OCI-LY7 (cell line): ENCODE measurements around the gene CEP290. TPM values are rescaled to one million over a fixed set of nuclear protein-coding genes. Genes with fewer than 3 reads are reported as not detected.

Experiments used
- BruUV-seq: library from RNA; stranded (reverse); fragments of 400-500 nt; replicated peaks from 2 replicates; lab custom pipeline; 2021; lab: Mats Ljungman, UMichigan
- CTCF ChIA-PET: fragments of 300-600 bp; sonication (Branson Sonifier 250); formaldehyde crosslinking; loops from one replicate; lab custom pipeline; 2022; ENCODE audit warnings: antibody characterized with exemption; ENCODE audit not compliant: unreplicated experiment; lab: Charles Lee
- POLR2A ChIA-PET: fragments of 300-600 bp; sonication (Branson Sonifier 250); formaldehyde crosslinking; loops from one replicate; lab custom pipeline; 2022; ENCODE audit warnings: antibody characterized with exemption; lab: Charles Lee
- DNase-seq: peaks from one replicate; pipeline ENCODE4 v3.0.0-alpha.2; 2015; ENCODE audit warnings: low spot score
- H2AFZ ChIP-seq: fragments of 200-600 bp; sonication (generic), shearing (Covaris generic); 2 replicates; pipeline ENCODE4 v1.6.1; 2014; ENCODE audit warnings: mild to moderate bottlenecking, antibody characterized with exemption, low read length, moderate library complexity
- H3K27ac ChIP-seq: fragments of 200-600 bp; sonication (generic); 2 replicates; pipeline ENCODE4 v1.5.1; 2014; ENCODE audit warnings: mixed run types, low read depth, mild to moderate bottlenecking, moderate library complexity, low read length, inconsistent platforms; ENCODE audit not compliant: poor library complexity, severe bottlenecking
- H3K36me3 ChIP-seq: fragments of 200-600 bp; sonication (generic); 2 replicates; pipeline ENCODE4 v1.6.1; 2014; ENCODE audit warnings: mild to moderate bottlenecking, antibody characterized with exemption, low read length, moderate library complexity, mixed read lengths; ENCODE audit not compliant: insufficient read depth
- H3K4me1 ChIP-seq: fragments of 200-600 bp; sonication (generic); 2 replicates; pipeline ENCODE4 v1.5.1; 2014; ENCODE audit warnings: mild to moderate bottlenecking, low read length; ENCODE audit not compliant: insufficient read depth, poor library complexity, severe bottlenecking
- H3K4me2 ChIP-seq: fragments of 200-600 bp; sonication (generic); 2 replicates; pipeline ENCODE4 v1.6.1; 2014; ENCODE audit warnings: mild to moderate bottlenecking, low read length
- H3K4me3 ChIP-seq: fragments of 200-600 bp; sonication (generic); 2 replicates; pipeline ENCODE4 v1.5.1; 2014; ENCODE audit warnings: mild to moderate bottlenecking, low read depth, low read length; ENCODE audit not compliant: poor library complexity, severe bottlenecking
- H3K79me2 ChIP-seq: fragments of 200-600 bp; sonication (generic); 2 replicates; pipeline ENCODE4 v1.6.1; 2016; ENCODE audit warnings: low read depth, mild to moderate bottlenecking, low read length, moderate library complexity, mixed read lengths; ENCODE audit not compliant: insufficient read depth
- H3K9me2 ChIP-seq: fragments of 200-600 bp; sonication (generic); 2 replicates; pipeline ENCODE4 v1.6.1; 2016; ENCODE audit warnings: mild to moderate bottlenecking, low read length, mixed read lengths; ENCODE audit not compliant: insufficient read depth
- H3K9me3 ChIP-seq: fragments of 200-600 bp; sonication (generic); 2 replicates; pipeline ENCODE4 v1.6.1; 2014; ENCODE audit warnings: mild to moderate bottlenecking, mixed run types, low read length, mixed read lengths
- H4K20me1 ChIP-seq: fragments of 200-600 bp; sonication (generic); 2 replicates; pipeline ENCODE4 v1.6.1; 2014; ENCODE audit warnings: mild to moderate bottlenecking, antibody characterized with exemption, low read length, moderate library complexity, mixed read lengths; ENCODE audit not compliant: insufficient read depth
- EZH2phosphoT487 ChIP-seq: fragments of 200-600 bp; sonication (generic); IDR thresholded peaks from 2 replicates; pipeline ENCODE4 v1.6.1; 2018; ENCODE audit warnings: low read depth, borderline replicate concordance, mild to moderate bottlenecking, mixed run types, antibody characterized with exemption, low read length, moderate library complexity, mixed read lengths
- intact Hi-C: fragments of 100-400 bp; cut with micrococcal nuclease; formaldehyde crosslinking; loops from one replicate; pipeline ENCODE4 v1.10.0; 2022; ENCODE audit not compliant: unreplicated experiment
- total RNA-seq, 2 experiments: library from RNA; depleted of rRNA in 1 of 2; stranded (reverse); fragments of >200 nt in 1 of 2; shearing (Covaris generic) in 1 of 2; gene quantifications; 2 replicates each; pipeline ENCODE4 v1.2.3, GENCODE V29; 2014 to 2022
- TF ChIP-seq, protein P1 (sequence below): fragments of 200-600 bp; sonication (generic); conservative IDR thresholded peaks from 2 replicates; pipeline ENCODE4 v1.5.1; 2014; ENCODE audit warnings: mild to moderate bottlenecking, antibody characterized with exemption, low read length, moderate library complexity, mixed read lengths

Gene CEP290
- total RNA-seq, 2 experiments from 2014 or later, result 12.6 to 22.4 TPM

DNA sequence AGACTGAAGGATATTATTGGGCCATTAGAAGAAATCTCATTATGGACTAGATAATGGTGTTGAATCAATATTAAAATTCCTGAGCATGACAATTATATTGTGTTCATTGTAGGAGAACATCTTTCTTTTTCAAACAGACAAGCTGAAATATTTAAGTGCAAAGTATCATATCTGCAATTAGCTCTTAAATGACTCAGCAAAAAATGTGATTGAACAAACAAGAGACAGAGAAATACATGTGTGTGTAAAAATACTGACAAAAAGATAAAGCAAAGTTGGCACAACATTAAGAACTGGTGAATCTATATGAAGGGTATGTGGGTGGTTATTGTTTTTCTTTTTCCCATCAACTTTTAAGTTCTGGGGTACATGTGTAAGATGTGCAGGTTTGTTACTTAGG lies 9.5 kb downstream of the CEP290 start:
- H3K27ac ChIP-seq, result no peak overlapping the region
- no peak overlapping the region for H2AFZ ChIP-seq
- ChIA-PET CTCF (no interaction called here), POLR2A (interaction anchor here (0.7 to 1.6 kb wide), 5 partner anchors 10 to 170 kb away, joined by 3 to 5 read pairs (median 4); partner anchors contain the start of genes CEP290 and TMTC3)
- H4K20me1 ChIP-seq, result no peaks in the 10 kb centered on the region
- no peaks in the 10 kb centered on the region for H3K9me2 ChIP-seq
- no peak overlapping the region for H3K4me3 ChIP-seq
- no TSS peak for BruUV-seq
- H3K9me3 ChIP-seq, result no peaks in the 10 kb centered on the region
- H3K4me1 ChIP-seq, result no peaks in the 10 kb centered on the region
- H3K79me2 ChIP-seq, result no peaks in the 10 kb centered on the region
- no peak for DNase-seq
- intact Hi-C loops, result no loop called here
- TF ChIP-seq EZH2phosphoT487, result no peak
- TF ChIP-seq, protein P1, sequence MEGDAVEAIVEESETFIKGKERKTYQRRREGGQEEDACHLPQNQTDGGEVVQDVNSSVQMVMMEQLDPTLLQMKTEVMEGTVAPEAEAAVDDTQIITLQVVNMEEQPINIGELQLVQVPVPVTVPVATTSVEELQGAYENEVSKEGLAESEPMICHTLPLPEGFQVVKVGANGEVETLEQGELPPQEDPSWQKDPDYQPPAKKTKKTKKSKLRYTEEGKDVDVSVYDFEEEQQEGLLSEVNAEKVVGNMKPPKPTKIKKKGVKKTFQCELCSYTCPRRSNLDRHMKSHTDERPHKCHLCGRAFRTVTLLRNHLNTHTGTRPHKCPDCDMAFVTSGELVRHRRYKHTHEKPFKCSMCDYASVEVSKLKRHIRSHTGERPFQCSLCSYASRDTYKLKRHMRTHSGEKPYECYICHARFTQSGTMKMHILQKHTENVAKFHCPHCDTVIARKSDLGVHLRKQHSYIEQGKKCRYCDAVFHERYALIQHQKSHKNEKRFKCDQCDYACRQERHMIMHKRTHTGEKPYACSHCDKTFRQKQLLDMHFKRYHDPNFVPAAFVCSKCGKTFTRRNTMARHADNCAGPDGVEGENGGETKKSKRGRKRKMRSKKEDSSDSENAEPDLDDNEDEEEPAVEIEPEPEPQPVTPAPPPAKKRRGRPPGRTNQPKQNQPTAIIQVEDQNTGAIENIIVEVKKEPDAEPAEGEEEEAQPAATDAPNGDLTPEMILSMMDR, result no peak
- no peak overlapping the region for H3K4me2 ChIP-seq
- peaks cover 48% of the 10 kb centered on the region for H3K36me3 ChIP-seq

DNA sequence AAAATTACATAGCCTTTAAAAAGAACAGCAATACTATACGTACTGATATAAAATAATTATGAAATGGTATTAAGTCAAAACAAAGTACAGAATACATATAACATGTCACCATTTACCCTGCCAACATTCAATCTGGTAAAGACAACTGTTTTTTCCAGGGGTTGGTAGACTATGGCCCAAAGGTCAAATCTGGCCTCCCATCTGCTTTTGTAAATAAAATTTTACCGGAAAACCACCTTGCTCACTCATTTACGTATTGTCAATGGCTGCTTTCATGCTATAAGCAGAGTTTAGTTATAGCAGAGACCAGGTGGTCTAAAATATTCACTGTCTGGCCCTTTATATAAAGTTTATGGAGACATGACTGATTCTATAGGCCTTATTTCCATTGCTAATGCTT lies 14.0 kb downstream of the CEP290 start:
- no TSS peak for BruUV-seq
- CTCF ChIA-PET, result no interaction called here
- no peak overlapping the region for H3K4me3 ChIP-seq
- no peaks in the 10 kb centered on the region for H3K79me2 ChIP-seq
- H4K20me1 ChIP-seq, result no peaks in the 10 kb centered on the region
- no peak overlapping the region for H3K4me2 ChIP-seq
- POLR2A ChIA-PET, result interaction anchor here (0.6 to 1.3 kb wide), 3 partner anchors 9 to 726 kb away, joined by 3 read pairs; no protein-coding TSS in a partner anchor
- H3K9me2 ChIP-seq, result no peaks in the 10 kb centered on the region
- no peak for DNase-seq
- H2AFZ ChIP-seq, result no peak overlapping the region
- TF ChIP-seq, protein P1, result no peak
- TF ChIP-seq EZH2phosphoT487, result no peak
- H3K9me3 ChIP-seq, result no peaks in the 10 kb centered on the region
- no peaks in the 10 kb centered on the region for H3K4me1 ChIP-seq
- H3K36me3 ChIP-seq, result peaks cover 42% of the 10 kb centered on the region; the same call in 1 of the 2 replicates
- H3K27ac ChIP-seq, result no peak overlapping the region
- intact Hi-C loops, result no loop called here

DNA sequence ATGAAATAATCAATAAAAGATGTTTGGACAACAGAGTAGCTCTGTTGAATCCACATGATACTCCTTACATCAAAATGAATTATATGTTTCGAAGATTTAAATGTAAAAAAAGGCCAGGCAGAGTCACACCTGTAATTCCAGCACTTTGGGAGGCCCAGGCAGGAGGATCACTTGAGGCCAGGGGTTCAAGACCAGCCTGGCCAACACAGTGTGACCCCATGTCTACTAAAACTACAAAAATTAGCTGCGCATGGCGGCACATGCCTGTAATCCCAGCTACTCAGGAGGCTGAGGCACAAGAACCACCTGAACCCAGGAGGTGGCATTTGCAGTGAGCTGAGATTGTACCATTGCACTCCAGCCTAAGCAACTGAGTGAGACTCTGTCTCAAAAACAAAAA lies 14.8 kb downstream of the CEP290 start:
- no peaks in the 10 kb centered on the region for H3K4me1 ChIP-seq
- no peaks in the 10 kb centered on the region for H3K79me2 ChIP-seq
- POLR2A ChIA-PET, result interaction anchor here (0.8 kb wide), 1 partner anchor 26 kb away, joined by 3 read pairs; no protein-coding TSS in a partner anchor
- H3K4me2 ChIP-seq, result no peak overlapping the region
- CTCF ChIA-PET, result no interaction called here
- no peak overlapping the region for H3K4me3 ChIP-seq
- intact Hi-C loops, result no loop called here
- no peaks in the 10 kb centered on the region for H3K9me3 ChIP-seq
- H2AFZ ChIP-seq, result no peak overlapping the region
- TF ChIP-seq, protein P1, result no peak
- TF ChIP-seq EZH2phosphoT487, result no peak
- no peaks in the 10 kb centered on the region for H3K9me2 ChIP-seq
- H3K36me3 ChIP-seq, result peaks cover 42% of the 10 kb centered on the region; the same call in 1 of the 2 replicates
- H3K27ac ChIP-seq, result no peak overlapping the region
- H4K20me1 ChIP-seq, result no peaks in the 10 kb centered on the region
- no TSS peak for BruUV-seq
- no peak for DNase-seq
